HL-60/S4 treated with retinoic acid at 250 ng/mL for 4 days and 3 days (cell line): ENCODE results near the gene PITX3.

ENCODE experiments used
- in situ Hi-C: fragments of 300-500 bp; cut with MboI; formaldehyde crosslinking; loops from 2 replicates; pipeline ENCODE4 v1.7.0; 2022; ENCODE audit warnings: low sequenced_read_pairs

The PITX3 gene

GRCh38 chr10:102241444-102242117 is at the start of gene PITX3:
PITX3 (minus strand) TSS chr10:102241512; CDS start chr10:102232080, 9,432 bp downstream.
- in situ Hi-C loops: loop anchor here (25.0 kb wide), 1 partner anchor 346 kb away; no protein-coding TSS in a partner anchor

- in situ Hi-C loops: no loop called here
These were observed 48.5 kb upstream of the PITX3 start for GRCh38 chr10:102289840-102290239.

- in situ Hi-C loops: no loop called here
These were observed 48.0 kb upstream of the PITX3 start for GRCh38 chr10:102289356-102289755.

- in situ Hi-C loops: no loop called here
These were observed 46.7 kb upstream of the PITX3 start for GRCh38 chr10:102287991-102288390.

- in situ Hi-C loops: no loop called here
These were observed 46.2 kb upstream of the PITX3 start for GRCh38 chr10:102287538-102287937.

- in situ Hi-C loops: no loop called here
These were observed 44.9 kb upstream of the PITX3 start for GRCh38 chr10:102286216-102286615.

- in situ Hi-C loops: no loop called here
These were observed 43.8 kb upstream of the PITX3 start for GRCh38 chr10:102285133-102285532.

GRCh38 chr10:102284531-102284930 is 43.2 kb upstream of the PITX3 start:
- in situ Hi-C loops: no loop called here

GRCh38 chr10:102283890-102284289 is 42.6 kb upstream of the PITX3 start:
- in situ Hi-C loops: no loop called here

- in situ Hi-C loops: no loop called here
These were observed 42.2 kb upstream of the PITX3 start for GRCh38 chr10:102283488-102283887.

GRCh38 chr10:102281102-102281487 is 39.8 kb upstream of the PITX3 start:
- in situ Hi-C loops: no loop called here

GRCh38 chr10:102280397-102281101 is 39.2 kb upstream of the PITX3 start:
- in situ Hi-C loops: no loop called here

- in situ Hi-C loops: no loop called here
These were observed 37.8 kb upstream of the PITX3 start for GRCh38 chr10:102279104-102279503.

GRCh38 chr10:102275343-102275742 is 34.0 kb upstream of the PITX3 start:
- in situ Hi-C loops: no loop called here

- in situ Hi-C loops: no loop called here
These were observed 32.8 kb upstream of the PITX3 start for GRCh38 chr10:102274062-102274461.

GRCh38 chr10:102269017-102269416 is 27.7 kb upstream of the PITX3 start:
- in situ Hi-C loops: no loop called here

GRCh38 chr10:102268375-102268888 is 27.1 kb upstream of the PITX3 start:
- in situ Hi-C loops: no loop called here

GRCh38 chr10:102267748-102268147 is 26.4 kb upstream of the PITX3 start:
- in situ Hi-C loops: no loop called here

- in situ Hi-C loops: no loop called here
These were observed 25.4 kb upstream of the PITX3 start for GRCh38 chr10:102266670-102267069.

- in situ Hi-C loops: no loop called here
These were observed 23.1 kb upstream of the PITX3 start for GRCh38 chr10:102264371-102264770.

GRCh38 chr10:102262744-102263370 is 21.5 kb upstream of the PITX3 start:
- in situ Hi-C loops: no loop called here

- in situ Hi-C loops: no loop called here
These were observed 20.5 kb upstream of the PITX3 start for GRCh38 chr10:102261842-102262241.
